ENCODE measurements around the gene ATP6V1E1. TPM values are rescaled to one million over a fixed set of nuclear protein-coding genes. Genes with fewer than 3 reads are reported as not detected.
"Not testable (repeated sequence)": the region's sequence is repeated elsewhere in the genome, so short reads cannot be mapped to it uniquely, and the experiment has no call there.

ATP6V1E1 gene
- polyA plus RNA-seq, result 100 to 1,000 TPM; 128 to 163 (median 141) TPM

GRCh38 chr22:17628406-17629172, at the start of gene ATP6V1E1:
Gene ATP6V1E1 (minus strand): TSS chr22:17628749. CDS start chr22:17628635, 114 bp downstream.
- Mint-ChIP-seq H3K9me3 (no peaks in the 10 kb centered on the region), H3K27ac (peak within 1 kb of the TSS; percentile 97 to 100 (median 99)), H3K36me3 (no peaks in the 10 kb centered on the region), H3K27me3 (ENCODE audit: low read depth in 3 of 3) (peaks cover 6 to 8% (median 7%) of the 10 kb centered on the region in 3 donors), H3K4me1 (peaks cover 34 to 41% of the 10 kb centered on the region in 2 donors), H3K4me3 (peak within 1 kb of the TSS; percentile 93 to 99 (median 95))
- DNase-seq, result peak; percentile 95 to 96 (median 95)

GRCh38 chr22:17675584-17675983, 47.0 kb upstream of the ATP6V1E1 start:
- no peaks in the 10 kb centered on the region for H3K9me3 Mint-ChIP-seq
- DNase-seq, result no peak
- H3K36me3 Mint-ChIP-seq, result peaks cover 0 to 2% (median 0%) of the 10 kb centered on the region in 3 donors
- H3K27ac Mint-ChIP-seq, result no peak overlapping the region
- H3K4me3 Mint-ChIP-seq, result no peak overlapping the region
- no peaks in the 10 kb centered on the region for H3K27me3 Mint-ChIP-seq (ENCODE audit: low read depth in 3 of 3)
- H3K4me1 Mint-ChIP-seq, result peaks cover 4 to 30% of the 10 kb centered on the region in 2 donors

DNA sequence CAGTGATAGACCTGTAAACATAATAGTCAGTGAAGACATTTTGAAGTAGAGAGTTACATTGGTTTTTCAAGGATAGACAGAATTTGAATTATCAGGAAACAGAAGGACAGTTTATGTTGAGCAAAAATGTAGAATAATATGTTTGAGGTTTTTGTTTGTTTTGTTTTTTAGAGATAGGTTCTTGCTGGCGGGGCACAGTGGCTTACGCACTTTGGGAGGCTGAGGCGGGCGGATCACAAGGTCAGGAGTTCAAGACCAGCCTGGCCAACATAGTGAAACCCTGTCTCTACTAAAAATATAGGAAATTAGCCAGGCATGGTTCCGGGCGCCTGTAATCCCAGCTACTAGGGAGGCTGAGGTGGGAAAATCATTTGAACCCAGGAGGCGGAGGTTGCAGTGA, 45.6 kb upstream of the ATP6V1E1 start:
- H3K4me1 Mint-ChIP-seq, result peaks cover 7 to 28% of the 10 kb centered on the region in 2 donors
- no peak for DNase-seq
- peaks cover 0 to 7% (median 3%) of the 10 kb centered on the region in 3 donors for H3K36me3 Mint-ChIP-seq
- H3K9me3 Mint-ChIP-seq, result no peaks in the 10 kb centered on the region
- no peaks in the 10 kb centered on the region for H3K27me3 Mint-ChIP-seq (ENCODE audit: low read depth in 3 of 3)
- no peak overlapping the region for H3K27ac Mint-ChIP-seq
- H3K4me3 Mint-ChIP-seq, result no peak overlapping the region

GRCh38 chr22:17672417-17672991, 44.0 kb upstream of the ATP6V1E1 start:
- H3K4me3 Mint-ChIP-seq, result no peak overlapping the region

GRCh38 chr22:17671521-17672092, 43.1 kb upstream of the ATP6V1E1 start:
- H3K27me3 Mint-ChIP-seq (ENCODE audit: low read depth in 3 of 3); H3K9me3 Mint-ChIP-seq; DNase-seq; H3K36me3 Mint-ChIP-seq; H3K4me3 Mint-ChIP-seq; H3K27ac Mint-ChIP-seq: not testable (repeated sequence)
- H3K4me1 Mint-ChIP-seq, result peaks cover 8 to 17% of the 10 kb centered on the region in 2 donors

More at GRCh38 chr22:17672417-17672991, 44.0 kb upstream of the ATP6V1E1 start:
- DNase-seq, result no peak
- Mint-ChIP-seq H3K4me1 (peaks cover 8 to 17% of the 10 kb centered on the region in 2 donors), H3K27me3 (ENCODE audit: low read depth in 3 of 3) (no peaks in the 10 kb centered on the region), H3K27ac (no peak overlapping the region), H3K36me3 (peaks cover 0 to 7% (median 3%) of the 10 kb centered on the region in 3 donors), H3K9me3 (no peaks in the 10 kb centered on the region)

DNA sequence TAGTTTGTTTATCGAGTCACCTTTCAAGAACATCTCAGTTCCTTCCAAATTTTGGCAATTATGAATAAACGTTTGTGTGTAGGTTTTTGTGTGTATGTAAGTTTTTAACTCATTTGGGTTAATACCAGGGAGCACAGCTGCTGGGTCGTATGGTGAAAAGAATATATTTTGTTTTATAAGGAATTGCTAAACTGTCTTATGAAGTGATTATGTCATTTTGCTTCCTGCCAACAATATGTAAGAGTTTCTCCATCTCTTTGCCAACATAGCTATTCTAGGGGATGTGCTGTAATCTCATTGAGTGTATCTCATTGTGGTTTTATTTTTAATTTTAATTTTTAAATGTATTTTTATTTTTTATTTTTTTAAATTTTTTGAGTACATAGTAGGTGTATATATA, 37.3 kb upstream of the ATP6V1E1 start:
- Mint-ChIP-seq H3K36me3 (peaks cover 14 to 26% (median 26%) of the 10 kb centered on the region in 3 donors), H3K4me1 (peaks cover 11 to 13% of the 10 kb centered on the region in 2 donors), H3K27ac (peak overlapping the region in 2 of 6 donors; percentile 2 to 61), H3K4me3 (no peak overlapping the region), H3K9me3 (no peaks in the 10 kb centered on the region), H3K27me3 (ENCODE audit: low read depth in 3 of 3) (peaks cover 0 to 1% (median 0%) of the 10 kb centered on the region in 3 donors)
- DNase-seq, result no peak

GRCh38 chr22:17665248-17665647, 36.7 kb upstream of the ATP6V1E1 start:
- Mint-ChIP-seq H3K27ac (peak overlapping the region in 2 of 6 donors; percentile 2 to 17), H3K27me3 (ENCODE audit: low read depth in 3 of 3) (peaks cover 0 to 1% (median 0%) of the 10 kb centered on the region in 3 donors), H3K36me3 (peaks cover 14 to 26% (median 23%) of the 10 kb centered on the region in 3 donors), H3K4me3 (no peak overlapping the region), H3K4me1 (peaks cover 11 to 13% of the 10 kb centered on the region in 2 donors), H3K9me3 (no peaks in the 10 kb centered on the region)
- DNase-seq, result no peak

DNA sequence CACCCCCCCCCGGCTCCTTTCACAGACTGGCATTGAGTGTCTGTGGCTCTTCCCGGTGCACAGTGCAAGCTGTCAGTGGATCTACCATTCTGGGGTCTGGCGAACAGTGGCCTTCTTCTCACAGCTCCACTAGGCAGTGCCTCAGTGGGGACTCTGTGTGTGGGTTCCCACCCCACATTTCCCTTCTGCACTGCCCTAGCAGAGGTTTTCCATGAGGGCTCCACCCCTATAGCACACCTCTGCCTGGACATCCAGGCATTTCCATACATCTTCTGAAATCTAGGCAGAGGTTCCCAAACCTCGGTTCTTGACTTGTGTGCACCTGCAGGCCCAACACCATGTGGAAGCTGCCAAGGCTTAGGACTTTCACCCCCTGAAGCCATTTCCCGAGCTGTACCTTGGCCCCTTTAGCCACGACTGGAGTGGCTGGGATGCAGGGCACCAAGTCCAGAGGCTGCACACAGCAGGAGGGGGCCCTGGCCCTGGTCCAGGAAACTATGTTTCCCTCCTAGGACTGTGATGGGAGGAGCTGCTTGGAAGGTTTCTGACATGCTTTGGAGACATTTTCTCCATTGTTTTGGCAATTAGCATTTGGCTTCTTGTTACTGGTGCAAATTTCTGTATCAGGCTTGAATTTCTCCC, 36.0 kb upstream of the ATP6V1E1 start:
- Mint-ChIP-seq H3K4me3 (no peak overlapping the region), H3K4me1 (peaks cover 8 to 13% of the 10 kb centered on the region in 2 donors), H3K27me3 (ENCODE audit: low read depth in 3 of 3) (peaks cover 0 to 1% (median 0%) of the 10 kb centered on the region in 3 donors), H3K9me3 (no peaks in the 10 kb centered on the region), H3K27ac (peak overlapping the region in 1 of 6 donors; percentile 50), H3K36me3 (peaks cover 14 to 23% (median 20%) of the 10 kb centered on the region in 3 donors)
- no peak for DNase-seq

- DNase-seq, result no peak
- Mint-ChIP-seq H3K9me3 (no peaks in the 10 kb centered on the region), H3K27ac (no peak overlapping the region), H3K4me1 (peaks cover 0 to 1% of the 10 kb centered on the region in 2 donors), H3K36me3 (peaks cover 0 to 9% (median 0%) of the 10 kb centered on the region in 3 donors), H3K4me3 (no peak overlapping the region), H3K27me3 (ENCODE audit: low read depth in 3 of 3) (no peaks in the 10 kb centered on the region)
Measured at GRCh38 chr22:17656870-17657395, 28.4 kb upstream of the ATP6V1E1 start.

GRCh38 chr22:17655289-17655688, 26.7 kb upstream of the ATP6V1E1 start:
- no peak overlapping the region for H3K4me3 Mint-ChIP-seq
- no peak overlapping the region for H3K27ac Mint-ChIP-seq
- H3K9me3 Mint-ChIP-seq, result no peaks in the 10 kb centered on the region
- H3K27me3 Mint-ChIP-seq (ENCODE audit: low read depth in 3 of 3), result no peaks in the 10 kb centered on the region
- peaks cover 0 to 1% of the 10 kb centered on the region in 2 donors for H3K4me1 Mint-ChIP-seq
- peaks cover 0 to 9% (median 0%) of the 10 kb centered on the region in 3 donors for H3K36me3 Mint-ChIP-seq
- no peak for DNase-seq

DNA sequence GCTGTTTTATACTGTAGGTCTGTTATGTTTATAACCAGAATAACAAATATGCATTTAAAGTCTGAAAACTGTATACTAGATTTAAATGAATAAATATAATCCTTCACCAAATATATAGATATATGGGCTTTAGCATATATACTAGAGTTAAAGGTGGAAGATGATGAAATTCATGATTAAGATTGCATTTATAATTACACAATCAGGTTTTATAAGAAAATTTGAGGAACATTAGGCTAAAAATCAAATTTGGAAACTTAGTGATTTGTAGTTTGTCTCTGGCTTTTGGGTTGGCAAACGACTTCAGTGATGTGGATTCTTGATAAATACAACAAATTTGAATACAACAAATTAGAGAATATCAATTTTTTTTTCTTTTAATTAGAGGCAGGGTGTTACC, 20.0 kb upstream of the ATP6V1E1 start:
- no peak overlapping the region for H3K27ac Mint-ChIP-seq

DNA sequence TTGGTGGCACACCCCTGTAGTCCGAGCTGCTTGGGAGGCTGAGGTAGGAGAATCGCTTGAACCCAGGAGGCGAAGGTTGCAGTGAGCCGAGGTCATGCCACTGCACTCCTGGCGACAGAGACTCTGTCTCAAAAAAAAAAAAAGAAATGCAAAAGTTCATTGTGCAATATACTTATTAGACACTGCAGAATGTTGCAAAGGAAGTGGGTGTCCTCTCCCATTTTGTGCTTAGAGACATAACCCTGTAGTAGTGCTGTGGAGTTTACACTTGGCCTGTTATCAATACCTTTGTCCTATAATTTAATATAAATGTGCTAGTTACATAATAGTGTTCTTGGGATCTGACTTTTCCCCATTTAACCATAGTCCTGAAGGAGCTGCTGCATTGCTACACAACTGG, 19.4 kb upstream of the ATP6V1E1 start:
- H3K9me3 Mint-ChIP-seq, result no peaks in the 10 kb centered on the region
- DNase-seq, result no peak
- H3K4me3 Mint-ChIP-seq, result no peak overlapping the region
- H3K4me1 Mint-ChIP-seq, result peaks cover under 1 to 6% of the 10 kb centered on the region in 2 donors
- peaks cover 0 to 4% (median 0%) of the 10 kb centered on the region in 3 donors for H3K36me3 Mint-ChIP-seq
- H3K27me3 Mint-ChIP-seq (ENCODE audit: low read depth in 3 of 3), result no peaks in the 10 kb centered on the region
- no peak overlapping the region for H3K27ac Mint-ChIP-seq

More for the DNA sequence above, 20.0 kb upstream of the ATP6V1E1 start:
- H3K36me3 Mint-ChIP-seq, result peaks cover 0 to 4% (median 0%) of the 10 kb centered on the region in 3 donors
- no peak overlapping the region for H3K4me3 Mint-ChIP-seq
- H3K4me1 Mint-ChIP-seq, result peaks cover 1 to 6% of the 10 kb centered on the region in 2 donors
- no peaks in the 10 kb centered on the region for H3K27me3 Mint-ChIP-seq (ENCODE audit: low read depth in 3 of 3)
- H3K9me3 Mint-ChIP-seq, result no peaks in the 10 kb centered on the region
- DNase-seq, result no peak

- no peaks in the 10 kb centered on the region for H3K9me3 Mint-ChIP-seq
- no peak overlapping the region for H3K27ac Mint-ChIP-seq
- H3K4me1 Mint-ChIP-seq, result peaks cover 4 to 6% of the 10 kb centered on the region in 2 donors
- H3K27me3 Mint-ChIP-seq (ENCODE audit: low read depth in 3 of 3), result no peaks in the 10 kb centered on the region
- no peak for DNase-seq
- no peak overlapping the region for H3K4me3 Mint-ChIP-seq
- peaks cover 0 to 4% (median 0%) of the 10 kb centered on the region in 3 donors for H3K36me3 Mint-ChIP-seq
Measured at GRCh38 chr22:17647452-17647851, 18.9 kb upstream of the ATP6V1E1 start.

Data from immature natural killer cell (primary cell).